Epithelial cell of esophagus (primary cell): ENCODE measurements around the gene CPZ.

ENCODE experiments used
- DNase-seq: peaks from one replicate; pipeline ENCODE4 v3.0.0; 2010; ENCODE audit warnings: low read depth
- H3K4me3 ChIP-seq: 2 replicates; pipeline ENCODE4 v1.5.1; 2011; ENCODE audit warnings: mild to moderate bottlenecking, low read length, control low read depth
- TF ChIP-seq, protein P1 (sequence below): IDR thresholded peaks from 2 replicates; pipeline ENCODE4 v1.5.1; 2011; ENCODE audit warnings: low read depth, mild to moderate bottlenecking, low read length, control low read depth, inconsistent platforms; ENCODE audit not compliant: insufficient read depth; ENCODE audit errors: missing control alignments

Gene CPZ

GRCh38 chr4:8592366-8593263 is at the start of gene CPZ:
Gene CPZ, plus strand, starts transcription at chr4:8592765. Its CDS starts 69 bp downstream, at chr4:8592834.
- no peak within 1 kb of the TSS for H3K4me3 ChIP-seq
- TF ChIP-seq, protein P1, sequence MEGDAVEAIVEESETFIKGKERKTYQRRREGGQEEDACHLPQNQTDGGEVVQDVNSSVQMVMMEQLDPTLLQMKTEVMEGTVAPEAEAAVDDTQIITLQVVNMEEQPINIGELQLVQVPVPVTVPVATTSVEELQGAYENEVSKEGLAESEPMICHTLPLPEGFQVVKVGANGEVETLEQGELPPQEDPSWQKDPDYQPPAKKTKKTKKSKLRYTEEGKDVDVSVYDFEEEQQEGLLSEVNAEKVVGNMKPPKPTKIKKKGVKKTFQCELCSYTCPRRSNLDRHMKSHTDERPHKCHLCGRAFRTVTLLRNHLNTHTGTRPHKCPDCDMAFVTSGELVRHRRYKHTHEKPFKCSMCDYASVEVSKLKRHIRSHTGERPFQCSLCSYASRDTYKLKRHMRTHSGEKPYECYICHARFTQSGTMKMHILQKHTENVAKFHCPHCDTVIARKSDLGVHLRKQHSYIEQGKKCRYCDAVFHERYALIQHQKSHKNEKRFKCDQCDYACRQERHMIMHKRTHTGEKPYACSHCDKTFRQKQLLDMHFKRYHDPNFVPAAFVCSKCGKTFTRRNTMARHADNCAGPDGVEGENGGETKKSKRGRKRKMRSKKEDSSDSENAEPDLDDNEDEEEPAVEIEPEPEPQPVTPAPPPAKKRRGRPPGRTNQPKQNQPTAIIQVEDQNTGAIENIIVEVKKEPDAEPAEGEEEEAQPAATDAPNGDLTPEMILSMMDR = no peak
- no peak for DNase-seq

GRCh38 chr4:8542776-8543525 is 49.6 kb upstream of the CPZ start:
- no peak overlapping the region for H3K4me3 ChIP-seq
- DNase-seq = no peak
- TF ChIP-seq, protein P1 = no peak

GRCh38 chr4:8543623-8544022 is 48.9 kb upstream of the CPZ start:
- no peak for DNase-seq
- H3K4me3 ChIP-seq = no peak overlapping the region
- TF ChIP-seq, protein P1 = no peak

DNA sequence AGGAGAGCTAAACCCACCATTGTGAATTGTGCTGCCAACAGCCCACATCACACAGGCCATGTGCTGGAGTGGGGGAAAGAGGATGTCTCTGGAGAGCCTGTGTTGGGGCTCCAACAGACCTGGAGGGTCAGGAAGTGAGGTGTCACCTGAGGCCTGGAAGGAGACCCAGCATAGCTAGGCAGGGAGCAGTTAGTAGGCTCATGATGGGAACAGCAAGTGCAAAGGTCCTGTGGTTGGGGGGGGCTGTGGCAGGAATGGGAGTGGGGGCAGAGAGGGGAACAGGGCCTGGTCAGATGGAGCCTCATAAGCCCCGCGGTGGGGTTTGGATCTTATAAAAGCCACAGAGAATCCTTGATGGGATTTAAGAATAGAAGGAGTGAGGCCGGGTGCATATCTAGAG is 48.3 kb upstream of the CPZ start:
- DNase-seq = no peak
- TF ChIP-seq, protein P1 = no peak
- no peak overlapping the region for H3K4me3 ChIP-seq

DNA sequence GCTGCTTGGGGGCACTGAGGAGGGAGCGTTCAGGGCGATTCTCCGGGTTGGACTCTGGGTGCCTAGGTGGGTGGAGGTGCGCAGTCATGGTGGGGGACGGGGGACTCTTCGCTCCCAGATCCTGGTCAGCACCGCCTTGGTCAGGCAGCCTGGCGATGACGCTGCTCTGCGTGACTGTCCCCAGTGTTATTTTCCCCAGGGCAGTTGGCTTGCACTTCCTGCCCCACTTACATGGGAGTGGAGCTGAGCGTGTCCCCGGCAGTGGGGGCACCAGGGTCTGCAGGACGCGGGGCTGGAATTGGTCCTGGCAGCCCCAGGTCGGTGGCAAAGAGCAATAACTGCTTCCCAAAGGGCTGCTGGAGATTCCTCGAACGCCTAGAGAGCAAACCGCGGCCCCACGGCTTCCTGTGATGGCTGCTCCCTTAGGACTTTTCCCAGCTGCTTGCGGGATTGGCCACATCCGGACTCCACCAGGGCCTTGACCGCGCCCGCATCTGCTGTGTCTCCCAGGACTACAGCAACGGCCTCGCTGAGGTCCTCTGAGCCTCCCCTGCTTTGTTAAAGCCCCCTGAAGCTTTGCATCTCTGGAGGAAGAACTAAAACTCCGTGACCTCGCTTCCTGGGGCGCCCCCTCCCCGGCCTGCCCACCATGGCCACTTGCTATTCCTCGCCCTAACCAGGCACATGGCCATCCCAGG is 47.7 kb upstream of the CPZ start:
- TF ChIP-seq, protein P1 = no peak
- no peak overlapping the region for H3K4me3 ChIP-seq

GRCh38 chr4:8545439-8545765 is 47.2 kb upstream of the CPZ start:
- TF ChIP-seq, protein P1 = no peak
- DNase-seq = no peak
- H3K4me3 ChIP-seq = no peak overlapping the region

More for the DNA sequence above, 47.7 kb upstream of the CPZ start:
- no peak for DNase-seq
